Measurements from ENCODE around the gene F8.
"Not testable (repeated sequence)": the region's sequence is repeated elsewhere in the genome, so short reads cannot be mapped to it uniquely, and the experiment has no call there.

GRCh38 chrX:154884069-154884468 is 138.5 kb downstream of the F8 start:
- TF ChIP-seq RFX5 (IDR thresholded peaks at IDR 0.05; ENCODE audit: low read depth, low read length); MEF2A (IDR thresholded peaks at IDR 0.05; ENCODE audit: insufficient read depth, low read depth, low read length); ZSCAN29 (IDR thresholded peaks at IDR 0.05); DPF2 (IDR thresholded peaks at IDR 0.05); FOXM1 (IDR thresholded peaks at IDR 0.05; ENCODE audit: low read depth, low read length); CTCF (IDR thresholded peaks at IDR 0.05 in 2 of 3, conservative IDR thresholded peaks at IDR 0.05 in 1 of 3; ENCODE audit: control insufficient read depth in 2 of 3, extremely low read depth in 1 of 3, insufficient read depth in 1 of 3, low read depth in 3 of 3, low read length in 3 of 3); EGR1 (IDR thresholded peaks at IDR 0.05; ENCODE audit: borderline replicate concordance in 1 of 2, low read depth in 2 of 2, low read length in 2 of 2); USF2 (IDR thresholded peaks at IDR 0.05; ENCODE audit: borderline replicate concordance, low read depth, low read length); NR2C2 (IDR thresholded peaks at IDR 0.05; ENCODE audit: borderline replicate concordance, control insufficient read depth, insufficient read length, low read depth); POLR2A (IDR thresholded peaks at IDR 0.05; ENCODE audit: low read depth, low read length): not testable (repeated sequence)
